IPS-18c (cell line): ENCODE measurements around the gene SAMD9.

ENCODE experiments used
- H3K4me3 ChIP-seq: 2 replicates; pipeline ENCODE4 v1.7.0; 2013; ENCODE audit warnings: low read depth, mild to moderate bottlenecking, low read length, moderate library complexity; ENCODE audit not compliant: insufficient read depth
- H3K9me3 ChIP-seq: one replicate; pipeline ENCODE4 v1.6.1; 2013; ENCODE audit warnings: mild to moderate bottlenecking, low read length, moderate library complexity; ENCODE audit not compliant: control insufficient read depth, insufficient read depth

Gene SAMD9

GRCh38 chr7:93054975-93055374, 62.8 kb downstream of the SAMD9 start:
- Histone ChIP-seq H3K4me3 (no peak overlapping the region), H3K9me3 (no peaks in the 10 kb centered on the region)

GRCh38 chr7:93053949-93054943, 63.5 kb downstream of the SAMD9 start:
- Histone ChIP-seq H3K9me3 (no peaks in the 10 kb centered on the region), H3K4me3 (no peak overlapping the region)

GRCh38 chr7:93053209-93053948, 64.4 kb downstream of the SAMD9 start:
- Histone ChIP-seq H3K4me3 (no peak overlapping the region), H3K9me3 (no peaks in the 10 kb centered on the region)

GRCh38 chr7:93051660-93052059, 66.1 kb downstream of the SAMD9 start:
- H3K4me3 ChIP-seq = no peak overlapping the region
- no peaks in the 10 kb centered on the region for H3K9me3 ChIP-seq
